Kidney (tissue), 14 donors: Measurements from ENCODE around the gene BTBD9. TPM values are rescaled to one million over a fixed set of nuclear protein-coding genes. Genes with fewer than 3 reads are reported as not detected.

ENCODE experiments used
- DNase-seq, 5 donors: peaks; one replicate each; pipeline ENCODE4 v3.0.0-alpha.2; 2013 to 2020
- FAIRE-seq: peaks from 2 replicates; lab custom pipeline; 2012; peaks lifted over from hg19 to GRCh38; lab: Jason Lieb, UNC
- H3K27ac ChIP-seq, 2 donors: one replicate each; pipeline ENCODE4 v1.7.0; 2013; ENCODE audit warnings: low read depth in 2 of 2, low read length in 2 of 2, inconsistent platforms in 1 of 2
- H3K27me3 ChIP-seq: one replicate; pipeline ENCODE4 v1.7.1; 2013; ENCODE audit warnings: low read length, inconsistent platforms; ENCODE audit not compliant: control insufficient read depth, insufficient read depth
- H3K36me3 ChIP-seq, 3 donors: one replicate each; pipeline versions ENCODE4 v1.7.0 to v1.7.1; 2013; ENCODE audit warnings: low read length in 3 of 3, control low read depth in 1 of 3, inconsistent platforms in 1 of 3; ENCODE audit not compliant: insufficient read depth in 3 of 3, control insufficient read depth in 2 of 3
- H3K4me1 ChIP-seq, 3 donors: one replicate each; pipeline versions ENCODE4 v1.7.0 to v1.7.1; 2013; ENCODE audit warnings: low read length in 3 of 3, inconsistent platforms in 1 of 3, low read depth in 1 of 3; ENCODE audit not compliant: control insufficient read depth in 2 of 3, insufficient read depth in 2 of 3
- H3K4me3 ChIP-seq, 3 donors: one replicate each; pipeline versions ENCODE4 v1.7.0 to v1.8.1; 2013; ENCODE audit warnings: low read length in 3 of 3, control low read depth in 1 of 3, inconsistent platforms in 1 of 3
- H3K9ac ChIP-seq, 3 donors: one replicate each; pipeline versions ENCODE4 v1.7.0 to v1.7.1; 2013; ENCODE audit warnings: low read length in 3 of 3, control low read depth in 1 of 3, inconsistent platforms in 1 of 3
- H3K9me3 ChIP-seq, 3 donors: one replicate each; pipeline versions ENCODE4 v1.7.0 to v1.7.1; 2013; ENCODE audit warnings: low read length in 3 of 3, control low read depth in 1 of 3, inconsistent platforms in 1 of 3; ENCODE audit not compliant: control insufficient read depth in 2 of 3, insufficient read depth in 1 of 3
- CTCF ChIP-seq: IDR thresholded peaks from 3 replicates; pipeline ENCODE4 v1.5.1; 2012; ENCODE audit warnings: mild to moderate bottlenecking, moderate library complexity, borderline replicate concordance; ENCODE audit not compliant: insufficient read depth; ENCODE audit errors: extremely low read depth
- intact Hi-C: fragments of 100-400 bp; cut with DNase I; formaldehyde crosslinking; loops from one replicate; pipeline ENCODE4 v1.11.1; 2022
- polyA plus RNA-seq: library from polyadenylated mRNA; stranded (reverse); fragments of 350-450 nt; fragmentation: Illumina TruSeq; extraction: RNeasy Lipid Tissue Mini Kit (QIAGEN cat#74804); gene quantifications from one replicate; pipeline ENCODE4 v1.2.3, GENCODE V29; 2014; ENCODE audit warnings: low read depth, low replicate concordance; ENCODE audit not compliant: insufficient read depth
- total RNA-seq: library from RNA; stranded (reverse); fragmentation: NEBNext Ultra II Directional; extraction: Animal tissue kit (Norgen Biotek cat#: 25700); gene quantifications from one replicate; pipeline ENCODE4 v1.2.1, GENCODE V29; 2021
- donor health status: control.
- donor health status: control.
- donor health status: control.
- donor health status: control.
- donor health status: control.
- donor health status: DM: yes; HTN: yes; CAD: no.
- donor health status: Normal renal cell carcinoma (clear cell type).

The BTBD9 gene
- total and polyA plus RNA-seq, 2 donors from 2014 or later, result 4.2 to 29.9 TPM

- H3K27ac ChIP-seq, result no peak overlapping the region
- no peak for DNase-seq
- H3K4me3 ChIP-seq, result no peak overlapping the region
- H3K36me3 ChIP-seq, result no peaks in the 10 kb centered on the region
- FAIRE-seq, result no peak
- no peaks in the 10 kb centered on the region for H3K4me1 ChIP-seq
- no peaks in the 10 kb centered on the region for H3K27me3 ChIP-seq
- H3K9me3 ChIP-seq, result no peaks in the 10 kb centered on the region
- intact Hi-C loops, result no loop called here
- TF ChIP-seq CTCF, result no peak
- no peak overlapping the region for H3K9ac ChIP-seq
Measured at GRCh38 chr6:38542031-38542430, 97.7 kb downstream of the BTBD9 start.

GRCh38 chr6:38533064-38533463, 106.7 kb downstream of the BTBD9 start:
- FAIRE-seq (no peak), DNase-seq (no peak)
- no peaks in the 10 kb centered on the region for H3K27me3 ChIP-seq
- H3K9ac ChIP-seq, result no peak overlapping the region
- no peaks in the 10 kb centered on the region for H3K36me3 ChIP-seq
- no peak overlapping the region for H3K27ac ChIP-seq
- intact Hi-C loops, result no loop called here
- no peak overlapping the region for H3K4me3 ChIP-seq
- TF ChIP-seq CTCF, result no peak
- no peaks in the 10 kb centered on the region for H3K9me3 ChIP-seq
- peaks cover 0 to 9% (median 0%) of the 10 kb centered on the region in 3 donors for H3K4me1 ChIP-seq

DNA sequence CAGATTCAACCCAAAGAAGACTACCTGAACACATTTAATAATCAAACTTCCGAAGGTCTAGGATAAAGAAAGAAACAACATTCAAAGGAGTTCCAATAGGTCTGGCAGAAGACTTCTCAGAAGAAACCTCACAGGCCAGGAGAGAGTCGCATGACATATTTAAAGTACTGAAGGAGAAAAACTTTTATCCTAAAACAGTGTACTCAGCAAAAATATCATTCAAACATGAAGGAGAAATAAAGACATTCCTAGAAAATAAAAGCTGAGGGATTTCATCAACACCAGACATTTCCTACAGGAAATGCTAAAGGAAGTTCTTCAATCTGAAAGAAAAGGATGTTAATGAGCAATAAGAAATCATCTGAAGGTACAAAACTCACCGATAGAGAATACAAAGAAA, 108.6 kb downstream of the BTBD9 start:
- Histone ChIP-seq H3K27ac (no peak overlapping the region), H3K9ac (no peak overlapping the region), H3K36me3 (no peaks in the 10 kb centered on the region), H3K9me3 (peaks cover 0 to 5% (median 0%) of the 10 kb centered on the region in 3 donors), H3K4me3 (no peak overlapping the region), H3K27me3 (no peaks in the 10 kb centered on the region), H3K4me1 (peaks cover 0 to 9% (median 0%) of the 10 kb centered on the region in 3 donors)
- no peak for TF ChIP-seq CTCF
- intact Hi-C loops, result no loop called here
- DNase-seq (no peak), FAIRE-seq (no peak)
